H1 (cell line): ENCODE data around the gene TRDMT1. TPM values are rescaled to one million over a fixed set of nuclear protein-coding genes. Genes with fewer than 3 reads are reported as not detected.
A peak's percentile ranks its signal among the peaks of the same experiment; 100 is the strongest.

Source experiments
- CTCF ChIA-PET: fragments of 300-600 bp; sonication (Branson Sonifier 250); formaldehyde crosslinking; loops from one replicate; lab custom pipeline; 2021; ENCODE audit not compliant: partially characterized antibody; lab: Charles Lee
- POLR2A ChIA-PET: fragments of 300-600 bp; sonication (Branson Sonifier 250); formaldehyde crosslinking; loops from one replicate; lab custom pipeline; 2021; ENCODE audit warnings: inconsistent platforms; ENCODE audit not compliant: partially characterized antibody; lab: Charles Lee
- DNase-seq, 2 experiments: peaks; one replicate each; pipeline versions ENCODE4 v3.0.0 to v3.0.0-alpha.2; 2010 to 2022; ENCODE audit warnings: low spot score in 2 of 2, low read depth in 1 of 2, mixed read lengths in 1 of 2
- FAIRE-seq: peaks from 2 replicates; lab custom pipeline; 2011; peaks lifted over from hg19 to GRCh38; lab: Jason Lieb, UNC
- H2AFZ ChIP-seq: 2 replicates; pipeline ENCODE4 v1.8.1; 2012; ENCODE audit warnings: low read length, inconsistent platforms
- H2AK5ac ChIP-seq: 2 replicates; pipeline ENCODE4 v1.6.1; 2013; ENCODE audit warnings: low read depth, low read length
- H2BK120ac ChIP-seq: replicated peaks from 2 replicates; pipeline ENCODE3; 2013; ENCODE audit warnings: low read depth, low read length, inconsistent platforms
- H2BK12ac ChIP-seq: 2 replicates; pipeline ENCODE4 v1.6.1; 2013; ENCODE audit warnings: low read depth, low read length
- H2BK15ac ChIP-seq: 2 replicates; pipeline ENCODE4 v1.6.1; 2013; ENCODE audit warnings: low read length
- H2BK20ac ChIP-seq: 2 replicates; pipeline ENCODE4 v1.6.1; 2013; ENCODE audit warnings: low read length
- H2BK5ac ChIP-seq: 2 replicates; pipeline ENCODE4 v1.6.1; 2013; ENCODE audit warnings: low read depth, low read length
- H3K14ac ChIP-seq: 2 replicates; pipeline ENCODE4 v1.6.1; 2013; ENCODE audit warnings: inconsistent platforms; ENCODE audit not compliant: insufficient read length
- H3K18ac ChIP-seq: 2 replicates; pipeline ENCODE4 v1.6.1; 2013; ENCODE audit warnings: low read length; ENCODE audit errors: extremely low read depth
- H3K23ac ChIP-seq: 2 replicates; pipeline ENCODE4 v1.6.1; 2013; ENCODE audit warnings: inconsistent platforms; ENCODE audit not compliant: insufficient read length
- H3K23me2 ChIP-seq: 2 replicates; pipeline ENCODE4 v1.6.1; 2013; ENCODE audit warnings: low read depth, low read length
- H3K27ac ChIP-seq: 2 replicates; pipeline ENCODE4 v1.6.1; 2011; ENCODE audit warnings: low read depth, low read length, inconsistent platforms
- H3K27me3 ChIP-seq, 4 experiments: replicated peaks in 1 of 4; 1 replicate in 1 of 4; 2 replicates in 3 of 4; pipeline versions ENCODE4 v1.6.1 to v1.8.1; 2011 to 2013; ENCODE audit warnings: low read length in 3 of 4, mild to moderate bottlenecking in 3 of 4, inconsistent platforms in 2 of 4, mixed read lengths in 2 of 4, moderate library complexity in 1 of 4; ENCODE audit not compliant: control insufficient read depth in 3 of 4, insufficient read depth in 3 of 4; ENCODE audit errors: extremely low read depth in 1 of 4
- H3K36me3 ChIP-seq, 4 experiments: 2 replicates each; pipeline versions ENCODE4 v1.6.1 to v1.8.1; 2011 to 2013; ENCODE audit warnings: mild to moderate bottlenecking in 4 of 4, low read length in 3 of 4, moderate library complexity in 2 of 4, control low read depth in 1 of 4, inconsistent platforms in 1 of 4; ENCODE audit not compliant: insufficient read depth in 4 of 4, control insufficient read depth in 2 of 4
- H3K4ac ChIP-seq: replicated peaks from 2 replicates; pipeline ENCODE3; 2013; ENCODE audit warnings: low read length, low read depth, mixed read lengths, inconsistent platforms; ENCODE audit not compliant: insufficient read length
- H3K4me1 ChIP-seq, 4 experiments: replicated peaks in 1 of 4; 1 replicate in 1 of 4; 2 replicates in 3 of 4; pipeline versions ENCODE4 v1.6.1 to v1.8.1; 2011 to 2013; ENCODE audit warnings: low read length in 3 of 4, inconsistent platforms in 2 of 4, mixed read lengths in 1 of 4; ENCODE audit not compliant: insufficient read depth in 4 of 4, control insufficient read depth in 3 of 4
- H3K4me2 ChIP-seq, 2 experiments: 2 replicates each; pipeline versions ENCODE4 v1.6.1 to v1.8.1; 2011 to 2013; ENCODE audit warnings: low read depth in 2 of 2, low read length in 2 of 2, control low read depth in 1 of 2, inconsistent platforms in 1 of 2, mild to moderate bottlenecking in 1 of 2; ENCODE audit not compliant: insufficient read depth in 1 of 2
- H3K4me3 ChIP-seq, 4 experiments: fragments of 200-600, 300-600 bp in 1 of 4; sonication (generic), shearing (Covaris generic), sonication (Bioruptor Twin) in 1 of 4; 2 replicates each; pipeline versions ENCODE4 v1.5.1 to v1.8.1; 2011 to 2016; ENCODE audit warnings: low read length in 4 of 4, low read depth in 3 of 4, control low read depth in 2 of 4, inconsistent platforms in 2 of 4, mild to moderate bottlenecking in 2 of 4, mixed read lengths in 1 of 4, moderate library complexity in 1 of 4; ENCODE audit not compliant: insufficient read depth in 2 of 4; ENCODE audit errors: extremely low read depth in 1 of 4
- H3K56ac ChIP-seq: replicated peaks from 2 replicates; pipeline ENCODE3; 2013; ENCODE audit warnings: low read depth, mild to moderate bottlenecking, mixed read lengths, low read length, inconsistent platforms; ENCODE audit not compliant: insufficient read length
- H3K79me1 ChIP-seq: 2 replicates; pipeline ENCODE4 v1.6.1; 2013; ENCODE audit warnings: low read depth, low read length, control low read depth
- H3K79me2 ChIP-seq, 2 experiments: 2 replicates each; pipeline versions ENCODE4 v1.6.1 to v1.8.1; 2012 to 2013; ENCODE audit warnings: low read length in 2 of 2, mild to moderate bottlenecking in 2 of 2, inconsistent platforms in 1 of 2; ENCODE audit not compliant: insufficient read depth in 2 of 2, control insufficient read depth in 1 of 2
- H3K9ac ChIP-seq, 4 experiments: replicated peaks in 1 of 4; 1 replicate in 1 of 4; 2 replicates in 3 of 4; pipeline versions ENCODE4 v1.6.1 to v1.8.1; 2011 to 2013; ENCODE audit warnings: low read depth in 3 of 4, low read length in 3 of 4, control low read depth in 2 of 4, mild to moderate bottlenecking in 2 of 4, moderate library complexity in 2 of 4, inconsistent platforms in 1 of 4; ENCODE audit errors: extremely low read depth in 1 of 4
- H3K9me3 ChIP-seq, 2 experiments: 2 replicates each; pipeline versions ENCODE4 v1.6.1 to v1.8.1; 2012 to 2013; ENCODE audit warnings: mild to moderate bottlenecking in 2 of 2, moderate library complexity in 2 of 2, control low read depth in 1 of 2, inconsistent platforms in 1 of 2, low read depth in 1 of 2, low read length in 1 of 2, mixed read lengths in 1 of 2; ENCODE audit not compliant: insufficient read depth in 2 of 2
- H4K20me1 ChIP-seq, 2 experiments: replicated peaks in 1 of 2; 2 replicates each; pipeline versions ENCODE3 to v1.8.1; 2011 to 2013; ENCODE audit warnings: inconsistent platforms in 2 of 2, low read length in 2 of 2, mild to moderate bottlenecking in 1 of 2; ENCODE audit not compliant: insufficient read depth in 2 of 2, control insufficient read depth in 1 of 2
- H4K5ac ChIP-seq: 2 replicates; pipeline ENCODE4 v1.6.1; 2013; ENCODE audit warnings: low read length, low read depth, mixed read lengths, inconsistent platforms; ENCODE audit not compliant: insufficient read length
- H4K8ac ChIP-seq: 2 replicates; pipeline ENCODE4 v1.8.0; 2013; ENCODE audit warnings: mild to moderate bottlenecking, moderate library complexity, low read length, inconsistent platforms; ENCODE audit not compliant: insufficient read depth; ENCODE audit errors: extremely low read depth
- H4K91ac ChIP-seq: replicated peaks from 2 replicates; pipeline ENCODE3; 2013; ENCODE audit warnings: low read length, mixed read lengths, inconsistent platforms; ENCODE audit not compliant: insufficient read length
- ATF2 ChIP-seq: IDR thresholded peaks from 2 replicates; pipeline ENCODE4 v1.6.1; 2012; ENCODE audit warnings: low read length, inconsistent platforms
- BACH1 ChIP-seq: IDR thresholded peaks from 2 replicates; pipeline ENCODE4 v1.6.1; 2012; ENCODE audit warnings: low read length, improper control_type of control experiment
- CEBPB ChIP-seq: IDR thresholded peaks from 2 replicates; pipeline ENCODE4 v1.6.1; 2012; ENCODE audit warnings: low read depth, low read length
- EP300 ChIP-seq, 2 experiments: IDR thresholded peaks; 1 replicate in 1 of 2; 2 replicates in 1 of 2; pipeline ENCODE4 v1.6.1; 2011 to 2012; ENCODE audit warnings: low read depth in 2 of 2, low read length in 2 of 2, mild to moderate bottlenecking in 2 of 2, borderline replicate concordance in 1 of 2, inconsistent platforms in 1 of 2, moderate library complexity in 1 of 2
- EZH2 ChIP-seq: fragments of 200-600 bp; sonication (generic); IDR thresholded peaks from 2 replicates; pipeline ENCODE4 v1.7.1; 2012; ENCODE audit warnings: low read depth, mild to moderate bottlenecking, moderate library complexity, low read length, inconsistent platforms; ENCODE audit not compliant: severe bottlenecking
- HDAC6 ChIP-seq: IDR thresholded peaks from one replicate; pipeline ENCODE4 v1.7.1; 2012; ENCODE audit warnings: low read depth, mild to moderate bottlenecking, inconsistent platforms, low read length, moderate library complexity
- RFX5 ChIP-seq: IDR thresholded peaks from 2 replicates; pipeline ENCODE4 v1.6.1; 2011; ENCODE audit warnings: low read depth, low read length, improper control_type of control experiment, borderline replicate concordance
- RXRA ChIP-seq: IDR thresholded peaks from 2 replicates; pipeline ENCODE4 v1.6.1; 2011; ENCODE audit warnings: low read depth, mild to moderate bottlenecking, low read length, moderate library complexity; ENCODE audit not compliant: insufficient read depth
- SIN3A ChIP-seq, 2 experiments: IDR thresholded peaks in 1 of 2; conservative IDR thresholded peaks in 1 of 2; 2 replicates each; pipeline ENCODE4 v1.6.1; 2011 to 2012; ENCODE audit warnings: low read length in 2 of 2, improper control_type of control experiment in 1 of 2, low read depth in 1 of 2, mild to moderate bottlenecking in 1 of 2
- SP1 ChIP-seq: IDR thresholded peaks from 2 replicates; pipeline ENCODE4 v1.6.1; 2011; ENCODE audit warnings: low read depth, low read length
- SP2 ChIP-seq: IDR thresholded peaks from 2 replicates; pipeline ENCODE4 v1.6.1; 2012; ENCODE audit warnings: mild to moderate bottlenecking, low read length, inconsistent platforms
- WGBS, 2 experiments: shearing (Covaris generic) in 1 of 2; methylation state at CpG; one replicate each; pipeline versions ENCODE4 v1.1.6 to v1.1.7; 2013 to 2015; ENCODE audit warnings: low lambda C conversion rate in 2 of 2, mixed read lengths in 2 of 2, inconsistent platforms in 1 of 2, low coverage in 1 of 2, missing lambda C conversion rate in 1 of 2; ENCODE audit not compliant: insufficient replicate concordance in 2 of 2, insufficient coverage in 1 of 2, insufficient read length in 1 of 2; ENCODE audit errors: extremely low coverage in 1 of 2, missing lambda C conversion rate in 1 of 2; 5-methylcytosine and 5-hydroxymethylcytosine counted together
- polyA plus RNA-seq, 7 experiments: library from polyadenylated mRNA; depleted of rRNA in 3 of 7; stranded (reverse) in 5 of 7; unstranded in 2 of 7; fragments of >200 nt in 5 of 7; fragments of 200-250 nt in 2 of 7; gene quantifications; 1 replicate in 5 of 7; 2 replicates in 1 of 7; 4 replicates in 1 of 7; pipeline versions ENCODE4 v1.2.1 to v1.2.3, GENCODE V29; 2011 to 2013; ENCODE audit warnings: missing spikeins in 2 of 7, mixed read lengths in 2 of 7
- total RNA-seq: library from RNA; stranded (reverse); fragmentation: NEBNext Ultra II Directional; extraction: Animal tissue kit (Norgen Biotek cat#: 25700); gene quantifications from 2 replicates; pipeline ENCODE4 v1.2.1, GENCODE V29; 2021

The TRDMT1 gene
- total and polyA plus RNA-seq, 2 of the 8 experiments (the other 6 are each of a cell fraction or from before 2014, with no cell fraction given): 7.4 to 21.4 TPM

- CTCF ChIA-PET: interaction anchor here (1.0 kb wide), 1 partner anchor 10 kb away, joined by 3 read pairs; no protein-coding TSS in a partner anchor
- H3K9ac ChIP-seq: no peak overlapping the region
- TF ChIP-seq RFX5 (no peak), SP1 (no peak), EP300 (IDR thresholded peaks at IDR 0.05; ENCODE audit: borderline replicate concordance in 1 of 2, low read depth in 2 of 2, low read length in 2 of 2) (no peak), ATF2 (no peak), CEBPB (no peak), HDAC6 (no peak), BACH1 (no peak), SP2 (no peak), SIN3A (conservative IDR thresholded peaks at IDR 0.05 in 1 of 2, IDR thresholded peaks at IDR 0.05 in 1 of 2; ENCODE audit: low read depth in 1 of 2, low read length in 2 of 2) (no peak), EZH2 (no peak), RXRA (no peak)
Observed at GRCh38 chr10:17216901-17217395, 15.5 kb upstream of the TRDMT1 start.

More at GRCh38 chr10:17216901-17217395, 15.5 kb upstream of the TRDMT1 start:
- 90% methylated on average over 6 of the region's 6 CpGs; no CpG with 5 or more reads in 1 of the 2 experiments for WGBS, 2 experiments
- Histone ChIP-seq H2BK12ac (peak overlapping the region; percentile 69; the same call in 1 of the 2 replicates), H4K20me1 (no peaks in the 10 kb centered on the region), H3K56ac (no peak overlapping the region), H3K4me1 (peaks cover 0 to 9% (median 7%) of the 10 kb centered on the region in 4 experiments; a peak in 4 of 7 replicates), H3K79me1 (no peaks in the 10 kb centered on the region), H3K23me2 (no peaks in the 10 kb centered on the region), H2BK5ac (peak overlapping the region; percentile 32; the same call in 1 of the 2 replicates), H3K36me3 (no peaks in the 10 kb centered on the region), H3K4me2 (no peak overlapping the region), H3K9me3 (no peaks in the 10 kb centered on the region), H3K23ac (no peak overlapping the region), H4K91ac (peak overlapping the region; percentile 29), H3K4ac (no peak overlapping the region), H4K5ac (no peak overlapping the region), H2BK120ac (no peak overlapping the region), H3K4me3 (no peak overlapping the region), H3K79me2 (no peaks in the 10 kb centered on the region), H4K8ac (no peak overlapping the region), H3K18ac (no peak overlapping the region), H2BK15ac (no peak overlapping the region), H2AK5ac (0 out of 2 replicates have a peak overlapping the region, but pooled peaks have one; percentile 67), H3K27ac (no peak overlapping the region), H3K27me3 (no peaks in the 10 kb centered on the region), H2AFZ (no peak overlapping the region), H2BK20ac (peak overlapping the region; percentile 10; the same call in 1 of the 2 replicates), H3K14ac (no peak overlapping the region)
- POLR2A ChIA-PET: interaction anchor here (2.9 kb wide), 1 partner anchor 16 kb away, joined by 10 read pairs; the partner anchor contains the start of gene TRDMT1
- FAIRE-seq: no peak
- no peak for DNase-seq
